ENCODE results near the gene KLC3.

The KLC3 gene

GRCh38 chr19:45349126-45349415, 8.5 kb downstream of the KLC3 start:
- DNase-seq (ENCODE audit: low read depth): no peak

- DNase-seq (ENCODE audit: low read depth): no peak
Measured at GRCh38 chr19:45349430-45349941, 8.9 kb downstream of the KLC3 start.

- DNase-seq (ENCODE audit: low read depth): no peak
Measured at GRCh38 chr19:45350477-45351058, 10.0 kb downstream of the KLC3 start.

- DNase-seq (ENCODE audit: low read depth): no peak
Measured at GRCh38 chr19:45351401-45351952, 10.9 kb downstream of the KLC3 start.

GRCh38 chr19:45352062-45352461, 11.5 kb downstream of the KLC3 start:
- DNase-seq (ENCODE audit: low read depth): no peak

GRCh38 chr19:45352471-45352870, 11.9 kb downstream of the KLC3 start:
- no peak for DNase-seq (ENCODE audit: low read depth)

- no peak for DNase-seq (ENCODE audit: low read depth)
Measured at GRCh38 chr19:45352914-45353796, 12.6 kb downstream of the KLC3 start.

GRCh38 chr19:45354241-45354842, 13.8 kb downstream of the KLC3 start:
- DNase-seq (ENCODE audit: low read depth): no peak

- DNase-seq (ENCODE audit: low read depth): no peak
Measured at GRCh38 chr19:45355402-45355801, 14.9 kb downstream of the KLC3 start.

- no peak for DNase-seq (ENCODE audit: low read depth)
Measured at GRCh38 chr19:45355910-45356309, 15.4 kb downstream of the KLC3 start.

GRCh38 chr19:45356760-45357444, 16.4 kb downstream of the KLC3 start:
- DNase-seq (ENCODE audit: low read depth): no peak

GRCh38 chr19:45357445-45357783, 16.9 kb downstream of the KLC3 start:
- DNase-seq (ENCODE audit: low read depth): no peak

GRCh38 chr19:45358213-45358792, 17.8 kb downstream of the KLC3 start:
- DNase-seq (ENCODE audit: low read depth): no peak

GRCh38 chr19:45361608-45362007, 21.1 kb downstream of the KLC3 start:
- DNase-seq (ENCODE audit: low read depth): no peak

- DNase-seq (ENCODE audit: low read depth): no peak
Measured at GRCh38 chr19:45362291-45362690, 21.7 kb downstream of the KLC3 start.

- DNase-seq (ENCODE audit: low read depth): no peak
Measured at GRCh38 chr19:45363861-45364459, 23.4 kb downstream of the KLC3 start.

GRCh38 chr19:45364696-45365095, 24.1 kb downstream of the KLC3 start:
- DNase-seq (ENCODE audit: low read depth): no peak

GRCh38 chr19:45368127-45368526, 27.6 kb downstream of the KLC3 start:
- no peak for DNase-seq (ENCODE audit: low read depth)

GRCh38 chr19:45368737-45369340, 28.3 kb downstream of the KLC3 start:
- no peak for DNase-seq (ENCODE audit: low read depth)

GRCh38 chr19:45370410-45371204, 30.1 kb downstream of the KLC3 start, which contains the start of gene ERCC2:
Gene ERCC2 (minus strand): TSS chr19:45370573. CDS start chr19:45370540, 33 bp downstream.
- DNase-seq (ENCODE audit: low read depth): peak; percentile 99
